ENCODE measurements around the gene TMEM8B. TPM values are rescaled to one million over a fixed set of nuclear protein-coding genes. Genes with fewer than 3 reads are reported as not detected.

TMEM8B gene
- total and polyA plus RNA-seq, 10 of the 15 experiments (the other 5 are each of a cell fraction or from before 2014, with no cell fraction given) = 0.19 to 7.6 (median 2.5) TPM

GRCh38 chr9:35909274-35909673, 80.2 kb downstream of the TMEM8B start, which contains the start of gene SPAAR:
SPAAR (plus strand) TSS chr9:35909490; CDS start chr9:35910464, 974 bp downstream.
- WGBS (ENCODE audit: insufficient coverage, insufficient replicate concordance, low lambda C conversion rate, missing lambda C conversion rate) = 62% methylated on average over 11 of the region's 11 CpGs
- Histone ChIP-seq H3K4me3 (no peak within 1 kb of the TSS), H4K20me1 (ENCODE audit: control insufficient read depth, insufficient read depth) (no peaks in the 10 kb centered on the region), H3K27ac (ENCODE audit: control insufficient read depth, insufficient read depth) (no peak within 1 kb of the TSS), H3K9ac (ENCODE audit: control insufficient read depth, insufficient read depth, low read length) (no peak within 1 kb of the TSS), H3K9me3 (replicated peaks; ENCODE audit: control insufficient read depth, insufficient read depth, low read length) (peaks cover 2% of the 10 kb centered on the region; the same call in 2 of the 3 replicates), H3K4me1 (ENCODE audit: control insufficient read depth, insufficient read depth, low read length) (no peaks in the 10 kb centered on the region), H2AFZ (ENCODE audit: control insufficient read depth, low read depth, low read length) (no peak within 1 kb of the TSS), H3K27me3 (replicated peaks in 1 of 2; ENCODE audit: control insufficient read depth in 2 of 2, insufficient read depth in 2 of 2, low read length in 1 of 2) (peaks cover 0 to 1% of the 10 kb centered on the region in 2 experiments; a peak in 3 of 4 replicates), H3K79me2 (ENCODE audit: control insufficient read depth, insufficient read depth, low read length) (no peaks in the 10 kb centered on the region), H3K4me2 (ENCODE audit: control insufficient read depth, insufficient read depth) (no peak within 1 kb of the TSS), H3K36me3 (ENCODE audit: control insufficient read depth in 2 of 2, insufficient read depth in 2 of 2, low read length in 1 of 2) (no peaks in the 10 kb centered on the region)
- ChIA-PET SMC1A (ENCODE audit: uncharacterized antibody, unreplicated experiment) (no interaction called here), POLR2A (no interaction called here), RAD21 (ENCODE audit: unreplicated experiment) (no interaction called here), CTCF (no interaction called here)
- no peak for ATAC-seq
- DNase-seq (ENCODE audit: low read depth, low spot score) = no peak
- in situ Hi-C loops (cut with MboI) = no loop called here
- no TSS peak for BruUV-seq (replicated peaks)
- TF ChIP-seq MLLT1 (IDR thresholded peaks at IDR 0.05) (no peak), STAT1 (conservative IDR thresholded peaks at IDR 0.05) (no peak), YY1 (IDR thresholded peaks at IDR 0.05; ENCODE audit: low read depth, low read length) (no peak), BRCA1 (IDR thresholded peaks at IDR 0.05; ENCODE audit: low read depth, low read length) (no peak), ZSCAN29 (IDR thresholded peaks at IDR 0.05) (no peak), BCL3 (IDR thresholded peaks at IDR 0.05; ENCODE audit: borderline replicate concordance, insufficient read depth, low read depth, low read length, poor library complexity, severe bottlenecking) (no peak), MAX (IDR thresholded peaks at IDR 0.05; ENCODE audit: low read depth, low read length) (no peak), ATF7 (IDR thresholded peaks at IDR 0.05; ENCODE audit: low read depth) (no peak), ZNF622 (IDR thresholded peaks at IDR 0.05) (no peak), ZNF24 (IDR thresholded peaks at IDR 0.05) (no peak), POLR2A (IDR thresholded peaks at IDR 0.05; ENCODE audit: low read depth, low read length) (no peak), KDM1A (IDR thresholded peaks at IDR 0.05; ENCODE audit: borderline replicate concordance) (no peak), SUPT20H (IDR thresholded peaks at IDR 0.05; ENCODE audit: borderline replicate concordance, control insufficient read depth, low read depth, low read length) (no peak), CBX3 (IDR thresholded peaks at IDR 0.05; ENCODE audit: borderline replicate concordance, low read depth) (no peak)
- FAIRE-seq = no peak
- intact Hi-C loops (cut with micrococcal nuclease; ENCODE audit: unreplicated experiment) = no loop called here

Data from GM12878 (cell line).